Fibroblast of the aortic adventitia (primary cell): ENCODE results near the gene USP48. TPM values are rescaled to one million over a fixed set of nuclear protein-coding genes. Genes with fewer than 3 reads are reported as not detected.
A peak's percentile ranks its signal among the peaks of the same experiment; 100 is the strongest.

Source experiments
- DNase-seq: peaks from one replicate; pipeline ENCODE4 v3.0.0-alpha.2; 2010; ENCODE audit warnings: low read depth
- H3K4me3 ChIP-seq: 2 replicates; pipeline ENCODE4 v1.5.1; 2011; ENCODE audit warnings: low read depth, mild to moderate bottlenecking, control low read depth, low read length, moderate library complexity
- CTCF ChIP-seq: IDR thresholded peaks from 2 replicates; pipeline ENCODE4 v1.5.1; 2011; ENCODE audit warnings: mild to moderate bottlenecking, low read length, control low read depth, inconsistent platforms; ENCODE audit not compliant: insufficient read depth
- total RNA-seq: library from RNA; depleted of rRNA; stranded (reverse); fragments of >200 nt; gene quantifications from 2 replicates; pipeline ENCODE4 v1.2.3, GENCODE V29; 2012; ENCODE audit warnings: low replicate concordance

The USP48 gene
- total RNA-seq, 1 donor: 57.9 TPM

GRCh38 chr1:21639594-21640041 lies 143.3 kb downstream of the USP48 start:
- DNase-seq: no peak
- no peak overlapping the region for H3K4me3 ChIP-seq
- no peak for TF ChIP-seq CTCF

GRCh38 chr1:21638531-21639341 lies 144.2 kb downstream of the USP48 start:
- DNase-seq: peak; percentile 12
- TF ChIP-seq CTCF: no peak
- H3K4me3 ChIP-seq: no peak overlapping the region

GRCh38 chr1:21637514-21637913 lies 145.4 kb downstream of the USP48 start:
- DNase-seq: no peak
- no peak for TF ChIP-seq CTCF
- no peak overlapping the region for H3K4me3 ChIP-seq

GRCh38 chr1:21636029-21636428 lies 146.9 kb downstream of the USP48 start:
- no peak for DNase-seq
- TF ChIP-seq CTCF: no peak
- H3K4me3 ChIP-seq: no peak overlapping the region

- no peak for DNase-seq
- TF ChIP-seq CTCF: no peak
- no peak overlapping the region for H3K4me3 ChIP-seq
These were observed 148.0 kb downstream of the USP48 start for GRCh38 chr1:21634806-21635535.

GRCh38 chr1:21633992-21634805 lies 148.8 kb downstream of the USP48 start:
- no peak for DNase-seq
- TF ChIP-seq CTCF: no peak
- H3K4me3 ChIP-seq: no peak overlapping the region
